GM19043 (cell line): Measurements from ENCODE around the gene RAD52.

ENCODE experiments used
- ATAC-seq: cut with Tn5 transposase; IDR thresholded peaks from one replicate; pipeline ENCODE4 v1.9.1; 2021; ENCODE audit warnings: low read depth; ENCODE audit not compliant: unreplicated experiment

RAD52 gene

GRCh38 chr12:949453-950191 is at the start of gene RAD52:
TSS of gene RAD52 (minus strand) at chr12:949694. CDS start at chr12:933058, 16,636 bp downstream.
- ATAC-seq: peak; percentile 72

- no peak for ATAC-seq
Observed at GRCh38 chr12:998020-998874, 48.8 kb upstream of the RAD52 start.

- ATAC-seq: no peak
Observed at GRCh38 chr12:997505-997904, 48.0 kb upstream of the RAD52 start.

- no peak for ATAC-seq
Observed at GRCh38 chr12:996881-997280, 47.4 kb upstream of the RAD52 start.

DNA sequence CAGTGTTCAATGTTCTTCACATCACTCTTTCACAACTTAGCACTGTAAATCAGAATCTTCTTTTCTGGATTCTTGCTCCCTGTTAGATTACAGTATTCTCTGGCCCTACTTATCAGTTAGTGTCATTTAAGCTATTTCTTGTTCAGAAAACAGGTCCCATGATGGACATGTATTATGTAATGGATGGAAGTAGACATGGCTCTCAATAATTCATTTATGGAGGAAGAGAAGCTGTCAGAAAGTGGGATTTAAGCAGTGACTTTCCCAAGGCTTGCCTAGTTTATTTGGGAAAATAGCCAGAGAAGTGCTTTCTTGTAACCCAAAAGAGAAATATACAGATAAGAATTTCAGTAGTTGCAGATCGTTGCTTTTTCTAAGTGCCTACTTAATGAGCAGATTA is 43.2 kb upstream of the RAD52 start:
- ATAC-seq: no peak

GRCh38 chr12:991350-992333 is 42.1 kb upstream of the RAD52 start:
- ATAC-seq: no peak

- peak; percentile 89 for ATAC-seq
Observed at GRCh38 chr12:990661-991349, 41.3 kb upstream of the RAD52 start, which contains the start of gene ERC1. TSS of gene ERC1 (plus strand) at chr12:991223. CDS start at chr12:1027904, 36,681 bp downstream.

DNA sequence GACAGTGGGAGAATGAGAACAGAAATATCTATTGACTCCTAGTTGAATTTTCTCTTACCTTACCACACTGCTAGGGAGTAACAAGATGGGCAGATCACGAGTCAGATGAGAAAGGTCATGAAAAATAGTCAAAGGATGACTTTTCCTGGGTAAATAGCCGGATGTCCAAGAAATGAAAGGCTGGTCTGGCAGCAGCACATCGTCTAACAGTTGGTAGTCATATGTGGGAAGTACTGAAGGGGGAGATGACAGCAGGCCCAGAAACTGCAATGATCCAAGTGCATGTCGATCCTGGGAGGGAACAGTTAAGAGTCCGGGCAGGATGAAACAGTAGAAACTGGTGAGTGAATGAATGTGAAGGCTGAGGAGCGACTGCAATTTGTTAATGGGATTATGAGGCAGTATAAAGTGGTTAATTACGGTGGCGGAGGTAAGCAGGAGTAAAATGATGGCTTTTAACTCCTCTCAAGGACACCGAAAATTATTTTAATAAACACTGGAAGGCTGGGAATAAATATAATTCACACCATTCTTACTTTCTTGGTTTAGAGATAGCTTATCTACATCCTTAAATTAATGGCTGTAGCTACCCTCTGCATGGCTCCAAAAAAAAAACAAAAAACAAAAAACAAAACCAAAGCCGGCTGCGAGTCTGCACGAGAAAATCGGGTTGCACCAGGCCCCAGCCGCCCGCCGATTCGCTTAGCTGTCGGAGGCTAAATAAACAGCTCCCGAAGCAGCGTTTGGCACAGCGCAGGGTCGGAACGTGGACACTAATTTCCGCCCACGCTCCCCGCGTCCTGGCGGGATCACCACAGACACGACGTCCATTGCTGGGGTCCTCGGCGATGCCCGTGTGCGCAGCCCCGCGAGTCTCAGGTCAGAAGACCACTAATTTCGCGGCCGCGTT is 40.5 kb upstream of the RAD52 start:
- no peak for ATAC-seq

DNA sequence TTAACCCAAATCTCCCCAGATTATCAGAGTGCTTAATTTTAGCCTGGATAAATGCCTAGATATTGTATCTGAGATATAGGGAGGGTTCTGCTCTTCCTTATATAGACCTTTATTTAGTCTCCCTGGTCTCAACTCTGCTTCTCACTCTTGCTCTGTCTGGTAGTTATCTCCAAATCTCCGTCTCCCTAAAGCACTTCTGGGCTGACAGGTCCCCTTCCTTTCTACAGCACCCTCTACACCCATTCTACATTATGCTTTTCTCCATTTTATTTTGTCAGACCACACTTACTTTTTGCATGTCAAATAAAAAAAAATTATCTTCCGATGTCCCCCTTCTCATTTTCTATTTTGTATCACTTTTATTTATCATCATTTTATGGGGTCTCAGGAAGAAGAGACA is 39.6 kb upstream of the RAD52 start:
- ATAC-seq: no peak

DNA sequence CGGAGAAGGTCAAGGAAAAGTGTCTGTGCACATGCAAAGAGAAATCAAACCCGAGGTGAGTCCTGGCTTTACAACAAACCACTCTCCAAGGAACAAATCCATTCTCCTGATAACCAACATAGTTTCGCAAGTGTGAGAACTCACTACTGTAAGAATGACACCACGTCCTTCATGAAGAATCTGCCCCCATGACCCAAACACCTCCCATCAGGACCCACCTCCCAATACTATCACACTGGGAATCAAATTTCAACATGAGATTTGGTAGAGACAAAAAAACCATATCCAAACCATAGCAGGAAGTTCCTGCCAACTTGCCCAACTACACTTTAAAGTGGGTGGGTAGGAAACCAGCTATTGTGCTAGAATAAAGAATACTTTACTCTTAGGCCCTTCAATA is 39.2 kb upstream of the RAD52 start:
- ATAC-seq: no peak

GRCh38 chr12:981961-982360 is 32.5 kb upstream of the RAD52 start:
- no peak for ATAC-seq

DNA sequence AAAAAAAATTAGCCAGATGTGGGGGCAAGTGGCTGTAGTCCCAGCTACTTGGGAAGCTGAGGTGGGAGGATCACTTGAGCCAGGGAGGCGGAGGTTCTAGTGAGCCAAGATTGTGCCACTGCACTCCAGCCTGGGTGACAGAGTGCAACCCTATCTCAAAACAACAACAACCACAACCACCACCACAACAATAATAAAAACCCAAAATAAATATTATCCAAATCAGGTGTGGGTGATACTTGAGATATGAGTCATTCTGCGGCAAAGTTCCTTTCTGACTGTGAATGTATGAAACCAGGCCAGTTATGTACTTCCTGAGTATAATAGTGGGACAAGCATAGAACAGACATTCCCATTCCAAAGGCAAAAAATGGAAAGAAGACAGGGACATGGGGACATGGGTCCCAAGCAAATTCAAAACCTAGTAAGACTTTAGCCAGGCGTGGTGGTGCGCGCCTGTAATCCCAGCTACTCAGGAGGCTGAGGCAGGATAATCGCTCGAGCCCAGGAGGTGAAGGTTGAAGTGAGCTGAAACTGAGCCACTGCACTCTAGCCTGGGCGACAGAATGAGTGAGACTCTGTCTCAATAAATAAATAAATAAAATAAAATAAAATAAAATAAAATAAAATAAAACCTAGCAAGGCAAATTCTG is 31.8 kb upstream of the RAD52 start:
- ATAC-seq: no peak

DNA sequence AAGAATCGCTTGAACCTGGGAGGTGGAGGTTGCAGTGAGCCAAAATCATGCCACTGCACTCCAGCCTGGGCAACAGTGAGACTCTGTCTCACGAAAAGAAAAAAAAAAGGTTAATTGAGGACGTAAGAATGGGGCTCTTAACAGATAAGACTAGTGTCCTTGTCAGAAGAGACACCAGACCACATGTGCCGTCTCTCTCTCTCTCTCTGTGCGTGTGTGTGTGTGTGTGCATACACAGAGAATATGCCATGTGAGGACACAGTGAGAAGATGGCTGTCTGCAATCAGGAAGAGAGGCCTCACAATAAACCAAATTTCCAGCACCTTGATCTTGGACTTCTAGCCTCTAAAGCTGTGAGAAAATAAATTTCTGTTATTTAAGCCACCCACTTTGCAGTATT is 29.9 kb upstream of the RAD52 start:
- no peak for ATAC-seq

- no peak for ATAC-seq
Observed at GRCh38 chr12:977156-977555, 27.7 kb upstream of the RAD52 start.

GRCh38 chr12:976644-977043 is 27.1 kb upstream of the RAD52 start:
- no peak for ATAC-seq

DNA sequence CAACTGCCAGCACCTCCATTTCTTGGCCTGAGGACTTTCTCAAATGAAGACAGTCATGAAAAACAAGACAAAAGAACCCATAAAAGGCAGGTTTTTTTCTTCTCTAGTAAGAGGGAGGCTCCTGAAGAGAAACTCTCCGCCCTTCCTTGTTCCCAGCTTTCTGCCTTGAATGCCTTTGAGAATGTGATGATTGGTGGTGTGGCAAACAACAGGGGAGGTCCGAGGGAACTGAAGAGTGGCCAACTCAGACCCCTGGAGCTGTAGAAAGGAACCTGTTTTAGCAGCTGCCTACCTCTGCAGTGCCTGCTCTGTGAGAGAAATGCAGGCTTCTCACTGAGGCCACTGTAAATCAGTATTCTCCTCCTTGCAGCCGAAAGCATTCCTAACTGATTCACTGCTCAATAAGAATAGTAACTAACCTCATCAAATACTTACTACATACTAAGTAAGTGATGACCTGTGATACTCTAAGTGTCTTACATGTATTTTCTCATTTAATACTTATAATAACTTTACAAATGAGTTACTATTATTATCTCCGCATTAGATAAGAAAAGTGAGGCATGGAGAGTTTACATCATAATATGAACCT is 24.9 kb upstream of the RAD52 start:
- ATAC-seq: no peak

DNA sequence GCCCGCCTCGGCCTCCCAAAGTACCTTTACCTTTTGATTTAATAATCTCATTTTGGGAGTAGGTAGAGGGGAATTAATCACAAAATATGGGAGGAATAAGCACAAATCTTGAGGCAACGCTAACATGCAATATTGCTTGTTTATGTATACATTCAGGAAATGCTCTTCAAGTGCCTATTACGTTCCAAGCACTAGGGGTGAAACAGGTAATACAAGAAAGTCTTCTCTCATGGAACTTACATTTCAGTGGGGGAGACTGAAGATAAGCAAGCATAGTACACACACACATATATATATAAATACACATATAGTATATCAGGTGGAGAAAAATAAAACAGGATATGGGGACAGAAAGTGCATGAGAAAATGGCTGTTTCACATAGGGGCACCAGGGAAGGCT is 22.5 kb upstream of the RAD52 start:
- ATAC-seq: no peak

GRCh38 chr12:969821-970220 is 20.3 kb upstream of the RAD52 start:
- ATAC-seq: no peak
